DND-41 (cell line): Measurements from ENCODE around the gene MARVELD1.

ENCODE experiments used
- CTCF ChIP-seq: IDR thresholded peaks from 2 replicates; pipeline ENCODE4 v1.5.1; 2012; ENCODE audit warnings: borderline replicate concordance, low read length, moderate library complexity, mild to moderate bottlenecking; ENCODE audit not compliant: poor library complexity, severe bottlenecking; ENCODE audit errors: extremely low read depth
- EZH2 ChIP-seq: IDR thresholded peaks from 3 replicates; pipeline ENCODE4 v1.6.1; 2012; ENCODE audit warnings: borderline replicate concordance, low read depth, mild to moderate bottlenecking, moderate library complexity, low read length, inconsistent platforms; ENCODE audit not compliant: severe bottlenecking

DNA sequence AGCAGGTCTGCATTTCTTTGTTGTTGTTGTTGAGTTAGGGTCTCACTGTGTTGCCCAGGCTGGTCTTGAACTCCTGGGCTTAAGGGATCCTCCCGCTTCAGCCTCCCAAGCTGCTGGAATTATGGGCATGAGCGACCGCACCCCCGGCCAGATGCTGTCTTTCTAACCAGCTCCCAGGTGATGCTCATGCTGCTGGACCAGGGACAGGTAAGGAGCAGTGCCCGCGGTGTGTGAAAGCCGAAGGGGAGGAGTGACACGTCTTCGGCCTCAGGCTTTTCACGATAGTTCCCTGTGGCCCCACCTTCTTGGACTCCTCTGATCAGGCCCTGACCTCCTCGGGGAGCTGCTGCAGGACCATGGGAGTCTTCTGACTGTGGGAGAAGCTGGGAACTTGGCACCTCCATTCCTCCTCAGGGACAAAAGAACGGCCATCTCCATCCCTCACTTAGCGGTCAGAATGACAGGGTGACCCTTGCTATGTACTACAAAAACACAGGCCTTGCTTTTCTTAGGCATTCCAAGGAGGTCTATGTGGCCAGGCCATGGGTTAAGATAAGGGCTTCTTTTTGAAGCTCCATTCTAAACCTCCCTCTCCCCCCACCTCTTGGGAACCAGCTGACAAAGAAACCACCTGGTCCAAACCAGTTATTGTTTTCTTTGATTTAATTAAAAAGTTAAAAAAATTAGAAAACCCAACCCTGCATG lies 52.7 kb downstream of the MARVELD1 start:
- no peak for TF ChIP-seq CTCF
- TF ChIP-seq EZH2 = no peak
